ENCODE results near the gene PDZD2. TPM values are rescaled to one million over a fixed set of nuclear protein-coding genes. Genes with fewer than 3 reads are reported as not detected.

Gene PDZD2
- total and polyA plus RNA-seq, 2 donors (not counting 3 experiments of a cell fraction or from before 2014, with no cell fraction given): 0.66 to 6.9 TPM

DNA sequence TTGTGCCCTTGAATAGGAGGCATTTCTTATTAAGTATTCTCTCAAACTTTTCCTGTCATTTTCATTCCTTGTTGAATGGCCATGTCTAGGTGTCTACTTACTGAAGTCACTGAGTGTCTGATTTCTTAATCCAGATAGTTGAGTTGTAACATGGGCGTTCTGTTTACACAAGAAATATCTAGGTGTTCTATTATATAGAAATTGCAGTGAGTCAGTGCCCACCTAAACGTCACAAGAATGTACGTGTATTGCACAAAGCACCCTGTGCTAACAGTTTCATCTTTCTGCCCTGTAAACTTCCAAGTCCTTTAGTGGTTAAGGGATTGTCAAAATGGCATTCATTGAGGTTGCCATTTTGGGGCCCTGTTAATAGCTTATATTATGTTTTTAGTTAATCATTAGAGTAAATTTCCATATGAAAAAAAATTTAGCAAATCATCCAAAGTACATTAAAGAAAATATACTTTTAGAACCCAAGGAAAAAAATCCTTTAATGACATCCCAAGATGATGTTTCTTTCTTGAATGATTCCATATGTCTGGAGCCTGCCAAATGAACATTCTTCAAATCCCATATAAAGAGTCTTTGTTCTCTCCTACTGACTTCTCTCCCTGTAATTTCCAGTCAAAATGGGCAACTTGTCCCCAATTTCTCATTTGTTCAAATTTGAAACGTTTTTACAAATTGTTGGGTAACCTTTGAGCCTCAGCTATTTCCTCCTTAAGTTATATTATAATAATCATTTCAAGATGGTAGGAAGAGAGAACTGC, 421.0 kb downstream of the PDZD2 start:
- peak; percentile 18 for FAIRE-seq
- H3K4me3 ChIP-seq (replicated peaks in 1 of 3; ENCODE audit: insufficient read depth in 1 of 3, low read depth in 1 of 3, low read length in 3 of 3): no peak overlapping the region
- no peaks in the 10 kb centered on the region for H3K9me1 ChIP-seq (replicated peaks; ENCODE audit: control insufficient read depth, extremely low read depth, insufficient read depth, low read length)
- BruUV-seq (replicated peaks): no TSS peak
- no peaks in the 10 kb centered on the region for H3K9me3 ChIP-seq (replicated peaks; ENCODE audit: control insufficient read depth, insufficient read depth, low read length)
- no peak overlapping the region for H3K27ac ChIP-seq (ENCODE audit: insufficient read depth, low read depth, low read length)
- no peak overlapping the region for H3K4me2 ChIP-seq (ENCODE audit: insufficient read depth, low read length)
- ChIA-PET CTCF (interaction anchor here (1.0 to 3.8 kb wide), 5 partner anchors 15 to 234 kb away, joined by 3 to 18 read pairs (median 10); no protein-coding TSS in a partner anchor), POLR2A (no interaction called here)
- H4K20me1 ChIP-seq (replicated peaks; ENCODE audit: control insufficient read depth, extremely low read depth, insufficient read depth, low read length): no peaks in the 10 kb centered on the region
- H3K9ac ChIP-seq (replicated peaks; ENCODE audit: extremely low read depth, insufficient read depth, low read length): no peak overlapping the region
- H3K27me3 ChIP-seq (ENCODE audit: control insufficient read depth in 2 of 2, insufficient read depth in 2 of 2, low read length in 2 of 2): no peaks in the 10 kb centered on the region
- dilution Hi-C loops (cut with MboI; ENCODE audit: extremely low pct_ligation_motif_present, low sequenced_read_pairs) (no loop called here), intact Hi-C loops (cut with micrococcal nuclease) (no loop called here)
- no peak overlapping the region for H2AFZ ChIP-seq (ENCODE audit: low read depth, low read length)
- H3K79me2 ChIP-seq (ENCODE audit: control insufficient read depth, insufficient read depth, low read length): no peaks in the 10 kb centered on the region
- no peaks in the 10 kb centered on the region for H3K4me1 ChIP-seq (ENCODE audit: control insufficient read depth, extremely low read depth, insufficient read depth, low read length)
- no peak for DNase-seq (ENCODE audit: low read depth, low spot score)
- H3K36me3 ChIP-seq (ENCODE audit: control insufficient read depth in 2 of 2, extremely low read depth in 1 of 2, insufficient read depth in 2 of 2, low read length in 2 of 2): no peaks in the 10 kb centered on the region
- TF ChIP-seq FOS (IDR thresholded peaks at IDR 0.05; ENCODE audit: borderline replicate concordance, insufficient read depth, low read length) (no peak), POLR2A (IDR thresholded peaks at IDR 0.05; ENCODE audit: low read depth, low read length) (no peak), GATA2 (IDR thresholded peaks at IDR 0.05; ENCODE audit: insufficient read depth, insufficient read length, low read depth, low read length) (no peak), POLR2AphosphoS5 (IDR thresholded peaks at IDR 0.05; ENCODE audit: insufficient read depth, low read depth, low read length) (no peak), EZH2 (IDR thresholded peaks at IDR 0.05; ENCODE audit: borderline replicate concordance, low read depth, low read length, severe bottlenecking) (no peak), MYC (IDR thresholded peaks at IDR 0.05; ENCODE audit: low read depth, low read length) (no peak), JUN (IDR thresholded peaks at IDR 0.05; ENCODE audit: borderline replicate concordance, insufficient read depth, insufficient read length, low read depth) (no peak)
- TF ChIP-seq, protein P1, sequence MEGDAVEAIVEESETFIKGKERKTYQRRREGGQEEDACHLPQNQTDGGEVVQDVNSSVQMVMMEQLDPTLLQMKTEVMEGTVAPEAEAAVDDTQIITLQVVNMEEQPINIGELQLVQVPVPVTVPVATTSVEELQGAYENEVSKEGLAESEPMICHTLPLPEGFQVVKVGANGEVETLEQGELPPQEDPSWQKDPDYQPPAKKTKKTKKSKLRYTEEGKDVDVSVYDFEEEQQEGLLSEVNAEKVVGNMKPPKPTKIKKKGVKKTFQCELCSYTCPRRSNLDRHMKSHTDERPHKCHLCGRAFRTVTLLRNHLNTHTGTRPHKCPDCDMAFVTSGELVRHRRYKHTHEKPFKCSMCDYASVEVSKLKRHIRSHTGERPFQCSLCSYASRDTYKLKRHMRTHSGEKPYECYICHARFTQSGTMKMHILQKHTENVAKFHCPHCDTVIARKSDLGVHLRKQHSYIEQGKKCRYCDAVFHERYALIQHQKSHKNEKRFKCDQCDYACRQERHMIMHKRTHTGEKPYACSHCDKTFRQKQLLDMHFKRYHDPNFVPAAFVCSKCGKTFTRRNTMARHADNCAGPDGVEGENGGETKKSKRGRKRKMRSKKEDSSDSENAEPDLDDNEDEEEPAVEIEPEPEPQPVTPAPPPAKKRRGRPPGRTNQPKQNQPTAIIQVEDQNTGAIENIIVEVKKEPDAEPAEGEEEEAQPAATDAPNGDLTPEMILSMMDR (IDR thresholded peaks at IDR 0.05; ENCODE audit: extremely low read depth in 1 of 2, insufficient read depth in 1 of 2, low read depth in 1 of 2, low read length in 2 of 2): no peak
- TF ChIP-seq, protein P2, sequence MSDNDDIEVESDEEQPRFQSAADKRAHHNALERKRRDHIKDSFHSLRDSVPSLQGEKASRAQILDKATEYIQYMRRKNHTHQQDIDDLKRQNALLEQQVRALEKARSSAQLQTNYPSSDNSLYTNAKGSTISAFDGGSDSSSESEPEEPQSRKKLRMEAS (IDR thresholded peaks at IDR 0.05; ENCODE audit: insufficient read depth, insufficient read length): no peak

Data from endothelial cell of umbilical vein (primary cell).